Naive thymus-derived CD8-positive, alpha-beta T cell (primary cell): ENCODE data around the gene STAG1. TPM values are rescaled to one million over a fixed set of nuclear protein-coding genes. Genes with fewer than 3 reads are reported as not detected.
"Not testable (repeated sequence)": the region's sequence is repeated elsewhere in the genome, so short reads cannot be mapped to it uniquely, and the experiment has no call there.

Source experiments
- ATAC-seq, 2 donors: fragments of 150-1000 bp; cut with Tn5 transposase in 1 of 2; sonication (Bioruptor Pico), chemical (Tn5 transposase) in 1 of 2; 1 replicate in 1 of 2; 2 replicates in 1 of 2; pipeline ENCODE4 v1.10.0; 2021; ENCODE audit warnings: mild to moderate bottlenecking in 2 of 2, moderate library complexity in 2 of 2
- POLR2A ChIA-PET: fragments of 350-600 bp; sonication (Branson Sonifier 250); formaldehyde crosslinking; loops from one replicate; lab custom pipeline; 2021; ENCODE audit warnings: antibody characterized with exemption; lab: Charles Lee
- DNase-seq, 10 donors: peaks; one replicate each; pipeline versions ENCODE4 v3.0.0 to v3.0.0-alpha.2; 2020 to 2022
- H3K27ac Mint-ChIP-seq, 10 donors: one replicate each; pipeline ENCODE4 v1.8.0; 2020 to 2022; ENCODE audit warnings: mild to moderate bottlenecking in 10 of 10, mixed read lengths in 10 of 10, moderate library complexity in 4 of 10, inconsistent platforms in 1 of 10
- H3K27me3 Mint-ChIP-seq, 5 donors: one replicate each; pipeline ENCODE4 v1.8.0; 2021 to 2022; ENCODE audit warnings: mixed read lengths in 5 of 5
- H3K36me3 Mint-ChIP-seq, 3 donors: one replicate each; pipeline ENCODE4 v1.8.0; 2020 to 2022; ENCODE audit warnings: mixed read lengths in 3 of 3, mild to moderate bottlenecking in 2 of 3, inconsistent platforms in 1 of 3
- H3K4me1 Mint-ChIP-seq, 4 donors: one replicate each; pipeline ENCODE4 v1.8.0; 2021 to 2022; ENCODE audit warnings: mixed read lengths in 4 of 4
- H3K4me3 Mint-ChIP-seq, 10 donors: one replicate each; pipeline ENCODE4 v1.8.0; 2020 to 2022; ENCODE audit warnings: mild to moderate bottlenecking in 10 of 10, mixed read lengths in 10 of 10, moderate library complexity in 6 of 10, inconsistent platforms in 1 of 10
- H3K9me3 Mint-ChIP-seq, 9 donors: one replicate each; pipeline ENCODE4 v1.8.0; 2020 to 2022; ENCODE audit warnings: mixed read lengths in 9 of 9, mild to moderate bottlenecking in 3 of 9, inconsistent platforms in 1 of 9, moderate library complexity in 1 of 9
- polyA plus RNA-seq, 3 donors: library from polyadenylated mRNA; unstranded; fragments of 300-500 nt; fragmentation: Illumina TruSeq; gene quantifications; one replicate each; pipeline ENCODE4 v1.2.3, GENCODE V29; 2021
- total RNA-seq, 8 experiments: library from RNA in 2 of 8; stranded (reverse) in 2 of 8; gene quantifications; one replicate each; pipeline ENCODE4 v1.2.3 and lab custom pipeline; 2021 to 2026

The STAG1 gene
- total and polyA plus RNA-seq, 5 experiments from 2014 or later = 15.1 to 51.2 (median 17.5) TPM

DNA sequence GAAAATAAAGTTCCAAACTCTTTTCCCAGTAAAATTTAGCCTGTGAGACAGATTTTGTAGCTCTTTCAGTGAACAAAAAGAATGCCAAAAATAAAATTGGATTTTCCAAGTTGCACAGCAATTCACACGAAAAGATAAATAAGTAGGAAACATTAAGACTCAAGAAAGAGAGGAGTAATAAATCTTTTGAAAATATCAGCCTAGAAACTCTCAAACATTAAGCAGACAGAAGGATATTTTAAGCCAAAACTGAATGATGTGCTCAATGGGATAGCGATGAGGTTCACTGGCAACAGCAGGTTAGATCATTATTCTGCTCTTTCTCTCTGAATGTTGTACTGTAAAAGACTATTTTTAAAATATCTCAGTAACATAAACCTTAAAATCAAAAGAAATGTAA is 115.0 kb downstream of the STAG1 start:
- Mint-ChIP-seq H3K4me1 (peaks cover 5 to 47% (median 41%) of the 10 kb centered on the region in 4 donors), H3K27me3 (no peaks in the 10 kb centered on the region), H3K4me3 (no peak overlapping the region), H3K36me3 (peaks cover 0 to 28% (median 12%) of the 10 kb centered on the region in 3 donors), H3K9me3 (peaks cover 0 to 6% (median 2%) of the 10 kb centered on the region in 9 donors), H3K27ac (peak overlapping the region in 1 of 10 donors; percentile 44)
- ATAC-seq = no peak
- DNase-seq = no peak
- POLR2A ChIA-PET = no interaction called here

GRCh38 chr3:136634821-136635220 is 117.4 kb downstream of the STAG1 start:
- no peak for ATAC-seq
- peaks cover 12 to 45% (median 40%) of the 10 kb centered on the region in 4 donors for H3K4me1 Mint-ChIP-seq
- POLR2A ChIA-PET = no interaction called here
- H3K4me3 Mint-ChIP-seq = no peak overlapping the region
- H3K27me3 Mint-ChIP-seq = no peaks in the 10 kb centered on the region
- peaks cover 0 to 6% (median 2%) of the 10 kb centered on the region in 9 donors for H3K9me3 Mint-ChIP-seq
- no peak overlapping the region for H3K27ac Mint-ChIP-seq
- no peak for DNase-seq
- peaks cover 0 to 30% (median 20%) of the 10 kb centered on the region in 3 donors for H3K36me3 Mint-ChIP-seq

GRCh38 chr3:136632625-136633081 is 119.5 kb downstream of the STAG1 start:
- H3K4me3 Mint-ChIP-seq = no peak overlapping the region
- H3K27me3 Mint-ChIP-seq = no peaks in the 10 kb centered on the region
- H3K4me1 Mint-ChIP-seq = peaks cover 18 to 53% (median 40%) of the 10 kb centered on the region in 4 donors
- DNase-seq (no peak), ATAC-seq (no peak)
- H3K36me3 Mint-ChIP-seq = peaks cover 17 to 42% (median 35%) of the 10 kb centered on the region in 3 donors
- POLR2A ChIA-PET = no interaction called here
- H3K27ac Mint-ChIP-seq = peak overlapping the region in 2 of 10 donors; percentile 21 to 70
- peaks cover 0 to 15% (median 3%) of the 10 kb centered on the region in 9 donors for H3K9me3 Mint-ChIP-seq

GRCh38 chr3:136631424-136631823 is 120.8 kb downstream of the STAG1 start:
- peaks cover 17 to 46% (median 39%) of the 10 kb centered on the region in 4 donors for H3K4me1 Mint-ChIP-seq
- no peak overlapping the region for H3K27ac Mint-ChIP-seq
- H3K27me3 Mint-ChIP-seq = no peaks in the 10 kb centered on the region
- peaks cover 0 to 12% (median 3%) of the 10 kb centered on the region in 9 donors for H3K9me3 Mint-ChIP-seq
- no peak for ATAC-seq
- no peak for DNase-seq
- POLR2A ChIA-PET = no interaction called here
- H3K4me3 Mint-ChIP-seq = no peak overlapping the region
- H3K36me3 Mint-ChIP-seq = peaks cover 17 to 48% (median 42%) of the 10 kb centered on the region in 3 donors

GRCh38 chr3:136630915-136631314 is 121.3 kb downstream of the STAG1 start:
- Mint-ChIP-seq H3K27me3 (no peaks in the 10 kb centered on the region), H3K4me3 (no peak overlapping the region), H3K36me3 (peaks cover 17 to 46% (median 44%) of the 10 kb centered on the region in 3 donors), H3K4me1 (peaks cover 17 to 47% (median 43%) of the 10 kb centered on the region in 4 donors), H3K27ac (no peak overlapping the region), H3K9me3 (peaks cover 0 to 12% (median 3%) of the 10 kb centered on the region in 9 donors)
- ATAC-seq (no peak), DNase-seq (no peak)
- POLR2A ChIA-PET = no interaction called here

- ATAC-seq (no peak), DNase-seq (no peak)
- Mint-ChIP-seq H3K36me3 (peaks cover 17 to 53% (median 40%) of the 10 kb centered on the region in 3 donors), H3K4me1 (peaks cover 10 to 38% (median 30%) of the 10 kb centered on the region in 4 donors), H3K9me3 (peaks cover 0 to 10% (median 2%) of the 10 kb centered on the region in 9 donors), H3K27ac (no peak overlapping the region), H3K27me3 (no peaks in the 10 kb centered on the region), H3K4me3 (no peak overlapping the region)
- POLR2A ChIA-PET = interaction anchor here (0.7 kb wide), 1 partner anchor 22 kb away, joined by 5 read pairs; no protein-coding TSS in a partner anchor
Observed at GRCh38 chr3:136626493-136626892, 125.7 kb downstream of the STAG1 start.

DNA sequence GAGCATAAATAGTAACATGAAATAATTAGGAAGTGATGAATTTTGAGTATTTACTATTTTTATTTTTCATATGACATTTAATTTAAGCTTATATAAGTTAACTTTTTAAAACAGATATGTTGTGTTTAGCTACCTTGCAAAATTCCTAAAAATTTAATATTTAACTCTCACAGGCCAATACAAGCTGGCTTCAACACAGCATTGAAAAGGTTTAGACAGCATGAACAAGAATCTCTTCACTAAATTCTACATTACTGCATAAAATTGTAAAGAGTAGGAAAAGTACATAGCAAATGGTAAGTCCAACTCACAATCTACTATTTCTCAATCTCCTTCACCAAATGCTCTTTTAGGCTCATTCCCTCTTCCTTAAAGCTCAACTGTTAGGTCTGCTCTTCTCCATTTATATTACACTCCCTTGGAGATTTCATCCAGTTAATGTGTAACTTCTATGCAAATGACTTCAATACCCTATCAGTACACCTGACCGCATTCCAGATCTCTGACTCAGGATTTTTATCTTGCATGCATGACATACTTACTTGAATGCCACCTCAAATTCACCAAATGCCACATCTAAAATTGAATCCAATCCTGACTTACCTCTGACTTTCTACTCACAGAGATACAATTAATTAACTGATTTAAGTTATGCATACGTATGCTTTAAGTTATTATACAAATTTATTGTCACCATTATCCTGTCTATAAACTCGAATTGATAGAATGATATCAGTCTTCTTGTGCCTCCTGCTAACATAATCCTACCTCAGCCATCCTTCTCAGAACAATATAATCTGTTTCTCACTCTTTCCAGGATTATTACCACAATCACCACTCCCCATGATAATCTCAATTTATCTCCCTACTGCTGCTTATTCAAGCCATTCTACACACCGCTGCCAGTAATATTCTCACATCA is 127.0 kb downstream of the STAG1 start:
- H3K36me3 Mint-ChIP-seq = peaks cover 17 to 60% (median 38%) of the 10 kb centered on the region in 3 donors
- peaks cover 0 to 10% (median 2%) of the 10 kb centered on the region in 9 donors for H3K9me3 Mint-ChIP-seq
- H3K27me3 Mint-ChIP-seq = no peaks in the 10 kb centered on the region
- no peak overlapping the region for H3K27ac Mint-ChIP-seq
- ATAC-seq (no peak), DNase-seq (no peak)
- POLR2A ChIA-PET = interaction anchor here (0.5 kb wide), 1 partner anchor 1536 kb away, joined by 3 read pairs; no protein-coding TSS in a partner anchor
- H3K4me1 Mint-ChIP-seq = peaks cover 10 to 32% (median 31%) of the 10 kb centered on the region in 4 donors
- no peak overlapping the region for H3K4me3 Mint-ChIP-seq

DNA sequence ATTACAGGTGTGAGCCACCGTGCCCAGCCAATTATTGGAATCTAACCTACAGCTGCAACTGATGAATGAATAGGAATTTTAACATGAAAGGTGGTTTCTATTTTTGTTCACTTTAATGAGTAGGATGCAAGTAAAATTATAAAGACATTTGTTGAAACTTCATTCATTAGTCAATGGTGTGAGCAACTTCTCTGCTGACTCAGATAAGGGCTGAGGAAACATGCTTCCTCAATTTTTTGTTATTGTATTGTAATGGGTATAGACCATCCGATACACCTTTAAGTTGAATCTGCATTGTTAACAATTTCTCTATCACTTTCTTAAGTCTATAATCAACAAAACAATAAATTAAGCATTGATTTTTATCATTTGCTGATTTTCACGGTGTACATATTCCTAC is 127.8 kb downstream of the STAG1 start:
- no peaks in the 10 kb centered on the region for H3K27me3 Mint-ChIP-seq
- no peak for ATAC-seq
- peaks cover 0 to 10% (median 2%) of the 10 kb centered on the region in 9 donors for H3K9me3 Mint-ChIP-seq
- H3K4me3 Mint-ChIP-seq = no peak overlapping the region
- POLR2A ChIA-PET = interaction anchor here (0.5 kb wide), 1 partner anchor 1536 kb away, joined by 3 read pairs; no protein-coding TSS in a partner anchor
- H3K27ac Mint-ChIP-seq = no peak overlapping the region
- no peak for DNase-seq
- H3K4me1 Mint-ChIP-seq = peaks cover 10 to 32% (median 31%) of the 10 kb centered on the region in 4 donors
- peaks cover 13 to 59% (median 33%) of the 10 kb centered on the region in 3 donors for H3K36me3 Mint-ChIP-seq

DNA sequence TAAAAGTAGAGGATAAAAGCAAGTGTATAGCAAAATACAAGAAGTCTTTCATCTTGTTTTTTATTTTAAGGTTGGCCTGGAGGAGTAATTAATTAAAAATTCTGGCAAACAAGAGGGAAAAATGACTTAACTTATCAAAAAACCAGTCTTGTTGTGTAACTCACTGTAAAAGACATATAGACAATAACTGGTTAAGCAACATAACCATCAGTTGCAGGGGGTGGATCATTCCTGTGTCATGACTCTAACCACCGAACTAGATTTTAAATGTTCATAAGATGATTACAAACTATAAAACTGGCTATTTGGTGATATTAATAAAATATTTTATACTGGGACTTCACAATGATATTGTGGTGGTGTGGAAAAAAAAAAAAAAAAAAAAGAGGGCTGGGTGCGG is 130.6 kb downstream of the STAG1 start:
- Mint-ChIP-seq H3K27ac (no peak overlapping the region), H3K4me3 (no peak overlapping the region), H3K9me3 (no peaks in the 10 kb centered on the region), H3K36me3 (peaks cover 4 to 56% (median 17%) of the 10 kb centered on the region in 3 donors), H3K27me3 (no peaks in the 10 kb centered on the region), H3K4me1 (peaks cover 6 to 31% (median 25%) of the 10 kb centered on the region in 4 donors)
- POLR2A ChIA-PET = no interaction called here
- no peak for ATAC-seq
- no peak for DNase-seq

GRCh38 chr3:136620436-136620835 is 131.7 kb downstream of the STAG1 start:
- H3K4me3 Mint-ChIP-seq = no peak overlapping the region
- H3K9me3 Mint-ChIP-seq = no peaks in the 10 kb centered on the region
- H3K4me1 Mint-ChIP-seq = peaks cover 4 to 27% (median 17%) of the 10 kb centered on the region in 4 donors
- H3K27me3 Mint-ChIP-seq = no peaks in the 10 kb centered on the region
- ATAC-seq = no peak
- peak overlapping the region in 1 of 10 donors; percentile 2 for H3K27ac Mint-ChIP-seq
- peaks cover 4 to 54% (median 16%) of the 10 kb centered on the region in 3 donors for H3K36me3 Mint-ChIP-seq
- POLR2A ChIA-PET = no interaction called here
- DNase-seq = no peak

GRCh38 chr3:136617969-136618525 is 134.1 kb downstream of the STAG1 start:
- Mint-ChIP-seq H3K4me1 (peaks cover 2 to 21% (median 8%) of the 10 kb centered on the region in 4 donors), H3K36me3 (peaks cover 4 to 58% (median 16%) of the 10 kb centered on the region in 3 donors), H3K27ac (peak overlapping the region in 2 of 10 donors; percentile 44 to 74)
- DNase-seq, ATAC-seq, H3K27me3 Mint-ChIP-seq, H3K9me3 Mint-ChIP-seq, POLR2A ChIA-PET, H3K4me3 Mint-ChIP-seq: not testable (repeated sequence)

- H3K9me3 Mint-ChIP-seq = peaks cover 0 to 2% (median 0%) of the 10 kb centered on the region in 9 donors
- POLR2A ChIA-PET = no interaction called here
- no peak for ATAC-seq
- H3K27me3 Mint-ChIP-seq = no peaks in the 10 kb centered on the region
- peak overlapping the region in 3 of 10 donors; percentile 29 to 60 (median 43) for H3K27ac Mint-ChIP-seq
- H3K4me3 Mint-ChIP-seq = no peak overlapping the region
- DNase-seq = no peak
- peaks cover 2 to 13% (median 7%) of the 10 kb centered on the region in 4 donors for H3K4me1 Mint-ChIP-seq
- H3K36me3 Mint-ChIP-seq = peaks cover 4 to 50% (median 15%) of the 10 kb centered on the region in 3 donors
Observed at GRCh38 chr3:136617198-136617597, 135.0 kb downstream of the STAG1 start.
